ENCODE results near the gene NME7. TPM values are rescaled to one million over a fixed set of nuclear protein-coding genes. Genes with fewer than 3 reads are reported as not detected.

Gene NME7
- total RNA-seq, 1 donor from 2014 or later: 10.2 TPM

DNA sequence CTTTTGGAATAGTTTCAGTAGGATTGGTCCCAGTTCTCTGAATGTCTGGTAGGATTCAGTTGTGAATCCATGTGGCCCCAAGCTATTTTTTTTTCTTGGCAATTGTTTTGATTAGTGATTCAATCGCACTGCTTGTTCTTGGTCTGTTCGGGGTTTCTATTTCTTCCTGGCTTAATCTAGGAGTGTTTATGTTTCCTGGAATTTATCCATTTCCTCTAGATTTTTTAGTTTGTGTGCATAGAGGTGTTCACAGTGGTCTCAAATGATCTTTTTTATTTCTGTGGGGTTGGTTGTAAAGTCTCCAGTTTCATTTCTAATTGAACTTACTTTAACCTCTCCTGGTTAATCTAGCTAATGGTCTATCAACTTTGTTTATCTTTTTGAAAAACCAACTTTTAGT is 117.6 kb downstream of the NME7 start:
- ATAC-seq (no peak), DNase-seq (no peak)
- intact Hi-C loops (cut with micrococcal nuclease): no loop called here

GRCh38 chr1:169249611-169250010 is 118.0 kb downstream of the NME7 start:
- DNase-seq (no peak), ATAC-seq (no peak)
- intact Hi-C loops (cut with micrococcal nuclease): no loop called here

GRCh38 chr1:169245706-169246105 is 121.9 kb downstream of the NME7 start:
- intact Hi-C loops (cut with micrococcal nuclease): no loop called here
- DNase-seq: no peak
- no peak for ATAC-seq

GRCh38 chr1:169240449-169241232 is 127.0 kb downstream of the NME7 start:
- intact Hi-C loops (cut with micrococcal nuclease): no loop called here
- ATAC-seq: no peak
- no peak for DNase-seq

- DNase-seq (no peak), ATAC-seq (no peak)
- intact Hi-C loops (cut with micrococcal nuclease): no loop called here
These were observed 130.7 kb downstream of the NME7 start for GRCh38 chr1:169236880-169237279.

DNA sequence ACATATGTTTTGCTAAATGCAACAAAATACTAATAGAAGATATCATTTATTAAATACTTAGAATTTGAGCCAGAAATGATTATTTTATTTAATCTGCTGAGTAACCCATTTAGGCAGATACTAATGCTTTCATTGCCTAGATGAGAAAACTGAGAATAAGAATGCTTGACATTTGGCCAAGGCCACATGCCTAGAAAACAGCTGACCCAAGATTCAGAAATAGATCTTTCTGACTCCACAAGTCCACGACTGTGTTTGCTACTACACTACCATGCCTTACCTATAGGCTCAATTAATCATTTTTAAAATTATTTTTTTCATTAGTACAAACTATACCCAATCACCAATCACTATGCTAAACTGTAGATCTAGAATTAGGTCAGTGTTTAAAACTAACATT is 131.5 kb downstream of the NME7 start:
- ATAC-seq (peak; percentile 65), DNase-seq (no peak)
- intact Hi-C loops (cut with micrococcal nuclease): no loop called here

GRCh38 chr1:169235568-169235967 is 132.0 kb downstream of the NME7 start:
- DNase-seq (no peak), ATAC-seq (no peak)
- intact Hi-C loops (cut with micrococcal nuclease): no loop called here

DNA sequence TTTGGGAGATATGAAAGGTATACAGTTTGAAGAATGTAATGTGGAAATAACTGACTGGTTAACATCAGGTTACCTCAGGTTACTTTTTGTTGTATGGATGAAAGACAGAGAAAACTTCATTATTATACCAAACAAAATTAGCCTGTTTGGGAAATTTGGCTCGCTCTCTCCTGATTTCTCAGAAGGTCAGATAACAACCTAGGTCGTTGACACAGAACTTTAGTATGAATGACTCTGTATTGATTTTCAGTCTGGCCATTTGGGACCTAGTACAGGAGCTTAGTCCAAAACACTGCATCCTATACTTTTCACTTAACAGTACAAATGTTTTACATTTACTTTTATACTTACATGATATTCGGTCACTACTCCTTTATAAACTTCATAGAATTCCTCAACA is 132.8 kb downstream of the NME7 start:
- no peak for ATAC-seq

DNA sequence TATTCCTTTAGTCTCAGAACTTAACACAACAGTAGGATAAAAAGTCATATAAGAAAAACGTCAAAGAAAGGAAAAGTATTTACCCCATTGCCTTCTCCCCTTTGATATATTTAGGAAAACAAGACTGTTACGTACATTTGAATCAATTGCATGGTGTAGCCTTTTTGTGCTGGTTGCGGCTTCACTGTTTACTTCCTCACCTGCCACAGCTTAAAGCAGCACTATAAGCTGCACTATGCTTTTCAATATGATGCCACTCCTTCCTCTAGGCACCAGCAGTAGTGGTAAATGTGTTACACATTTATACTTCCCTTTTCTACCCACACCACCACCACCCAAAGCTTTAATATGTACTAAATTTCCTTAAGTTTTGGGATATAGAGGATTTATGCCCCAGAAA is 150.0 kb downstream of the NME7 start:
- intact Hi-C loops (cut with micrococcal nuclease): no loop called here
- no peak for DNase-seq
- ATAC-seq: no peak

More for the DNA sequence above, 132.8 kb downstream of the NME7 start:
- no peak for DNase-seq
- intact Hi-C loops (cut with micrococcal nuclease): no loop called here

- intact Hi-C loops (cut with micrococcal nuclease): no loop called here
- DNase-seq: no peak
- ATAC-seq: no peak
These were observed 153.0 kb downstream of the NME7 start for GRCh38 chr1:169214598-169214997.

GRCh38 chr1:169212088-169212487 is 155.5 kb downstream of the NME7 start:
- DNase-seq (no peak), ATAC-seq (no peak)
- intact Hi-C loops (cut with micrococcal nuclease): no loop called here

- DNase-seq (no peak), ATAC-seq (no peak)
- intact Hi-C loops (cut with micrococcal nuclease): no loop called here
These were observed 159.6 kb downstream of the NME7 start for GRCh38 chr1:169207797-169208520.

DNA sequence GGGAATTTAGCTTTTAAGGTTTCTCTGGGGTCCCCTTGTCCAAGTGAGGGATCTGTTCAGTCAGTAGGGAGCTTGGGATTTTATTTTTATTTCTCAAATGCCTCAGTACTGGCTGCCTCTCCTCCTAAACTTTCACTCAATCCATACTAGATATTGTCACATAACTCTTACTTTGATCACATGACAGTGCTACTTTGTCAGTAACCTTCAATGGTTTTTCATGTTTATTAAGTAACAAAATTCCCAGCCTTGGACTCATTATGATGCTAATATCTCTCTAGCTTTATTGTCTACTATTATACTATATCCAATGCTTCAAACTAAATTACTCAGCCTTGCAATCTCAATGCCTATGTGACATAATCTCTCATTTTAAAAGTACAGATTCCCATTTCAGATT is 163.4 kb downstream of the NME7 start:
- intact Hi-C loops (cut with micrococcal nuclease): no loop called here
- ATAC-seq: no peak
- no peak for DNase-seq

DNA sequence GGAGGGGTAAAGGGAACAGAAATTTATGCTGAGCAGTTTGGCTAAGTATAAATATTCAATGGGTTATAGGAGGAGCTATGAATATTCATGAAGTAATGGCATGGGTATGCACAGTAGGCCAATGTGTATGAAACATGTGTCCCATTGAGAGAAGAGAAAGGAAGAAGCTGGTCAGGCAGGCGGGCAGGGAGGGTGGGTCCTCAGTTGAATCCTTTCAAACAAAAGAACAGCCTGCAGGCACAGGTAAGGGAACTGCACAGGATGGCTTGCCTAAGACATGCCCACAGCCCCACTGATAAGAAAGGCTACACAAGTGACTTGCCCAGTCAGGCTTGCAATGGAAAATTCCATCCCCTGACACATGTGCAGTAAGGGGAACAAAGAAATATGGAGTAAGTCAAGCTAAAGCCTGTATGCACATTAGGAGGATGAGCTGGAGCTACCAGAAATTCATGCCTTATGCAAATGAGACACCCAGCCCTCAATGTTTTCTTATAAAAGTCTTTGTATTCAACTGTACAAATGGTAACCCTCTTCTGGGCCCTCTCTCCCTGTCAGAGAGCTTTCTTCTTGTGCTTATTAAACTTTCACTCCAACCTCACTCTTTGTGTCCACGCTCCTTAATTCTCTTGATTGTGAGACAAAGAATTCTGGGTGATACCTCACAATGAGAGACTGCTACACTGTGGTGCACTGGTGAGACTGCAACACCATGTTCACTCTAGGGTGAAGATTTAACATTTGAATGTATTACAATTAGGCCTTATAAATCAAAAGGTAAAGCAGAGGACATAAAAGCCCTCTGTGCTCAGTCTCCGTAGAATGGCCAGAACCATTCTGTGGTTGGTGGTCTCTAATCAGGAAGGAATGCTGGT is 164.6 kb downstream of the NME7 start:
- ATAC-seq (no peak), DNase-seq (no peak)
- intact Hi-C loops (cut with micrococcal nuclease): no loop called here

- intact Hi-C loops (cut with micrococcal nuclease): no loop called here
- ATAC-seq (no peak), DNase-seq (no peak)
These were observed 166.4 kb downstream of the NME7 start for GRCh38 chr1:169201084-169201619.

GRCh38 chr1:169200319-169200718 is 167.3 kb downstream of the NME7 start:
- no peak for ATAC-seq
- DNase-seq: no peak
- intact Hi-C loops (cut with micrococcal nuclease): no loop called here

DNA sequence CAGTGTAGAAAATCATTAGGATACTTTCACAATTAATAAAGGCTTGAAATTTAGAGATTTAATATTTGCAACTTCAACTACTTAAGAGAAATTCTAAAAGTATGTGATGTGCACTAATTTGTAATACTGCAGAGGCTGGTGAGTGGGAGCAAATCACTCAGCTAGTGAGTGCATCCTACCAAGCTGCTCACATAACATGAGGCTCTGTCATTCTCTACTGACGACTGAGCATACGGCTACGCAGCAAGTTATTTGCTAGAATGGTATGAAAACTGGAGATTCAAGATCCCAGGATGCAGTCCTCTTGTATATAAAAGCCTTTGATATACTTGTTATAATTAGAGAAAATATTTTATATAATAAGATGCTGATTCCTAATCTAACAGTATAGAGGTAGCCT is 171.0 kb downstream of the NME7 start:
- DNase-seq (no peak), ATAC-seq (no peak)
- intact Hi-C loops (cut with micrococcal nuclease): no loop called here

DNA sequence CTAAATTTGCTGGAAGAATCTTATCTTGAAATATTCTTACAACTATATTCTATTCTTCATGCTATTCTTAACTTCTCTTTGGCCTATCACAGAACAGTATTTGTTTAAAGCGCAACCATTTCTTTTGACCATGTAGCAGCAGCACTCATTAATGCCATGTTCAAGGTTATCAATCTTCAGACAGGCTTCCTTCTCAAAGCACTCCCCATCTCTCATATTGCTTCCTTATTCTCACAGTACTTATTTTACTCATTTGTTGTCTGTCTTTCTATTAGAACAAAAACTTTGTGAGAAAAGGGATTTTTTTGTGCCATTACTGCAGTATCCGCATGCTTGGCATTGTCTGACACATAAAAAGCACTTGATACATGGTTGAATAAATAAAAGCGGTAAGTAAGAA is 171.4 kb downstream of the NME7 start:
- intact Hi-C loops (cut with micrococcal nuclease): no loop called here
- ATAC-seq (no peak), DNase-seq (no peak)

DNA sequence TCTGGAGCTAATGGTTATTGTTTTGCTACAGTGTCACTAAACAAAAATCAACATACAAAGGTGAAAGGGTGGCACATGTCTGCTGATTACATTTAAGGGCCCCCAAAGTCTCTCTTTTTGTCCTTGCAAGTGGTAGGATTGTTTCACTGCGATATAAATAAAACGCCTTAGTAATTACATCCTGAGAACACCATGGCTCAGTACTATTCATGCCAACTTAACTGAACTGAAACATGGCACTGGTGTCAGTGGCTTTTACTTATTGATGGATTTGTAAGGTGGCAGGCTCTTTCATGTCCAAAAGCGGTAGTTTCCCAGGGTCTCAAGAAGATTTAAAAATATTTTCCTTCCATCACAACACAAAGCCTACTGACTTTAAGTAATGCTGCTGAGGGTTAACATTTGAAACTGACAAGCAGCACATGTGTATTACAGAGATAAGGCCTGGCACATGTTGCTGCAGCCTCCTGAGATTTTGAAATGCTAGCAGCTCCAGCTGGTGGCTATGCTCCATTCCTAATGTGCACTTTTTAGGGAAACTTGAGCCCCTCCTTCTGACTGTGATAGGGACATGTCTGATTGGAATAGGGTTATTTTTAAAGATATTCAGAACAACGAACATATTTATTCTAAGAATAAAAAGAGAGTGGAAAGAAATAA is 174.3 kb downstream of the NME7 start:
- ATAC-seq: peak; percentile 99
- DNase-seq: peak; percentile 37
- intact Hi-C loops (cut with micrococcal nuclease): no loop called here
